MCF 10A (cell line): ENCODE data around the gene ERI2. TPM values are rescaled to one million over a fixed set of nuclear protein-coding genes. Genes with fewer than 3 reads are reported as not detected.

ENCODE experiments used
- Bru-seq: library from RNA; stranded (reverse); fragments of 400-500 nt; gene quantifications from one replicate; lab custom pipeline; 2021; lab: Mats Ljungman, UMichigan
- BruChase-seq, 2 experiments: library from RNA; stranded (reverse); fragments of 400-500 nt; gene quantifications; one replicate each; lab custom pipeline; 2021; lab: Mats Ljungman, UMichigan
- BruUV-seq: library from RNA; stranded (reverse); fragments of 400-500 nt; replicated peaks from 2 replicates; lab custom pipeline; 2021; lab: Mats Ljungman, UMichigan
- CTCF ChIA-PET: fragments of 300-600 bp; sonication (Branson Sonifier 250); formaldehyde crosslinking; extraction: SDS; loops from one replicate; lab custom pipeline; 2021; ENCODE audit warnings: antibody characterized with exemption, inconsistent platforms; lab: Yijun Ruan, JAX
- POLR2A ChIA-PET: fragments of 300-600, 350-650 bp; sonication (Branson Sonifier 250); formaldehyde crosslinking; extraction: SDS; loops from one replicate; lab custom pipeline; 2020; ENCODE audit warnings: antibody characterized with exemption, inconsistent platforms; lab: Yijun Ruan, JAX
- DNase-seq: peaks from one replicate; pipeline ENCODE4 v3.0.0-alpha.2; 2018; ENCODE audit not compliant: unreplicated experiment
- H3K27ac Mint-ChIP-seq: one replicate; pipeline ENCODE4 v1.8.0; 2022; ENCODE audit warnings: mild to moderate bottlenecking, low read depth, mixed read lengths; ENCODE audit not compliant: unreplicated experiment
- H3K27me3 Mint-ChIP-seq: one replicate; pipeline ENCODE4 v1.8.0; 2022; ENCODE audit warnings: mixed read lengths; ENCODE audit not compliant: insufficient read depth, unreplicated experiment
- H3K36me3 Mint-ChIP-seq: one replicate; pipeline ENCODE4 v1.8.0; 2022; ENCODE audit warnings: mild to moderate bottlenecking, moderate library complexity, mixed read lengths; ENCODE audit not compliant: insufficient read depth, unreplicated experiment
- H3K4me1 Mint-ChIP-seq: one replicate; pipeline ENCODE4 v1.8.0; 2022; ENCODE audit warnings: mixed read lengths; ENCODE audit not compliant: insufficient read depth, unreplicated experiment
- H3K4me3 Mint-ChIP-seq: one replicate; pipeline ENCODE4 v1.8.0; 2022; ENCODE audit warnings: mild to moderate bottlenecking, moderate library complexity, mixed read lengths; ENCODE audit not compliant: unreplicated experiment
- H3K9me3 Mint-ChIP-seq: one replicate; pipeline ENCODE4 v1.8.0; 2022; ENCODE audit warnings: mixed read lengths; ENCODE audit not compliant: unreplicated experiment
- intact Hi-C: fragments of 100-400 bp; cut with micrococcal nuclease; formaldehyde crosslinking; loops from 2 replicates; pipeline ENCODE4 v1.14.1; 2022
- long read RNA-seq: library from polyadenylated mRNA; stranded (forward); transcript quantifications from one replicate; pipeline ENCODE4 v2.0.0, GENCODE V29; 2022
- total RNA-seq: library from RNA; stranded (reverse); gene quantifications from 2 replicates; pipeline ENCODE4 v1.2.3, GENCODE V29; 2022
- TF ChIP-seq, protein P1 (sequence below): fragments of 200-600 bp; IDR thresholded peaks from one replicate; pipeline ENCODE4 v1.8.0; 2022; ENCODE audit warnings: antibody characterized with exemption, mild to moderate bottlenecking; ENCODE audit not compliant: unreplicated experiment

Gene ERI2
- total RNA-seq (26.8 and 28.4 TPM in 2 replicates), Bru-seq, nascent RNA (percentile 61 among the genes with signal in this experiment), BruChase-seq, experiment 1, labeled RNA remaining after a 6-hour chase (percentile 74 among the genes with signal in this experiment), BruChase-seq, experiment 2, labeled RNA remaining after a 2-hour chase (percentile 67 among the genes with signal in this experiment)
- long read RNA-seq, transcript ERI2-202 (9 exons, 3,499 nt): major isoform, 7 of 74 reads
- long read RNA-seq, partial matches to known transcripts: 12 of 74 reads
- long read RNA-seq, other reads (novel, unspliced or antisense): 45 of 74 reads

- CTCF ChIA-PET: interaction anchor here (0.6 to 2.9 kb wide), 23 partner anchors 9 to 1235 kb away, joined by 3 to 13 read pairs (median 4); no protein-coding TSS in a partner anchor
- H3K4me1 Mint-ChIP-seq: peaks cover 6% of the 10 kb centered on the region
- H3K36me3 Mint-ChIP-seq: peaks cover 15% of the 10 kb centered on the region
- peak; percentile 95 for DNase-seq
- H3K9me3 Mint-ChIP-seq: no peaks in the 10 kb centered on the region
- H3K27ac Mint-ChIP-seq: peak within 1 kb of the TSS; percentile 93
- intact Hi-C loops: loop anchor here (2.0 to 5.0 kb wide), 3 partner anchors 46 to 351 kb away; partner anchors contain the start of genes DCUN1D3, LDAF1 and LYRM1
- H3K4me3 Mint-ChIP-seq: peak within 1 kb of the TSS; percentile 97
- POLR2A ChIA-PET: interaction anchor here (0.5 to 4.4 kb wide), 27 partner anchors 10 to 1492 kb away, joined by 3 to 33 read pairs (median 4); partner anchors contain the start of genes DCUN1D3, DNAH3, LDAF1 and LYRM1
- BruUV-seq: TSS peak; percentile 83
- no peaks in the 10 kb centered on the region for H3K27me3 Mint-ChIP-seq
- TF ChIP-seq, protein P1, sequence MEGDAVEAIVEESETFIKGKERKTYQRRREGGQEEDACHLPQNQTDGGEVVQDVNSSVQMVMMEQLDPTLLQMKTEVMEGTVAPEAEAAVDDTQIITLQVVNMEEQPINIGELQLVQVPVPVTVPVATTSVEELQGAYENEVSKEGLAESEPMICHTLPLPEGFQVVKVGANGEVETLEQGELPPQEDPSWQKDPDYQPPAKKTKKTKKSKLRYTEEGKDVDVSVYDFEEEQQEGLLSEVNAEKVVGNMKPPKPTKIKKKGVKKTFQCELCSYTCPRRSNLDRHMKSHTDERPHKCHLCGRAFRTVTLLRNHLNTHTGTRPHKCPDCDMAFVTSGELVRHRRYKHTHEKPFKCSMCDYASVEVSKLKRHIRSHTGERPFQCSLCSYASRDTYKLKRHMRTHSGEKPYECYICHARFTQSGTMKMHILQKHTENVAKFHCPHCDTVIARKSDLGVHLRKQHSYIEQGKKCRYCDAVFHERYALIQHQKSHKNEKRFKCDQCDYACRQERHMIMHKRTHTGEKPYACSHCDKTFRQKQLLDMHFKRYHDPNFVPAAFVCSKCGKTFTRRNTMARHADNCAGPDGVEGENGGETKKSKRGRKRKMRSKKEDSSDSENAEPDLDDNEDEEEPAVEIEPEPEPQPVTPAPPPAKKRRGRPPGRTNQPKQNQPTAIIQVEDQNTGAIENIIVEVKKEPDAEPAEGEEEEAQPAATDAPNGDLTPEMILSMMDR: peak; percentile 44
Measured at GRCh38 chr16:20806168-20807050, at the start of gene ERI2, which contains the start of gene REXO5. Gene ERI2, minus strand, starts transcription at chr16:20806472. Its CDS starts 42 bp downstream, at chr16:20806430. Gene REXO5, plus strand, starts transcription at chr16:20806527. Its CDS starts 427 bp downstream, at chr16:20806954.

- intact Hi-C loops: loop anchor here (5.0 kb wide), 1 partner anchor 147 kb away; no protein-coding TSS in a partner anchor
- H3K4me1 Mint-ChIP-seq: peaks cover 18% of the 10 kb centered on the region
- BruUV-seq: no TSS peak
- POLR2A ChIA-PET: interaction anchor here (0.6 to 10.7 kb wide), 7 partner anchors 13 to 1317 kb away, joined by 3 to 260 read pairs (median 6); partner anchors contain the start of genes DCUN1D3, ERI2, LYRM1 and REXO5
- peaks cover 69% of the 10 kb centered on the region for H3K36me3 Mint-ChIP-seq
- no peak for DNase-seq
- no peaks in the 10 kb centered on the region for H3K27me3 Mint-ChIP-seq
- no peaks in the 10 kb centered on the region for H3K9me3 Mint-ChIP-seq
- H3K27ac Mint-ChIP-seq: no peak overlapping the region
- CTCF ChIA-PET: interaction anchor here (0.6 to 2.2 kb wide), 6 partner anchors 11 to 229 kb away, joined by 3 to 8 read pairs (median 4); no protein-coding TSS in a partner anchor
- TF ChIP-seq, protein P1: no peak
- no peak overlapping the region for H3K4me3 Mint-ChIP-seq
Measured at GRCh38 chr16:20854963-20855362, 48.7 kb upstream of the ERI2 start.

GRCh38 chr16:20853981-20854620, 47.8 kb upstream of the ERI2 start:
- peaks cover 67% of the 10 kb centered on the region for H3K36me3 Mint-ChIP-seq
- ChIA-PET CTCF (interaction anchor here (0.6 to 2.2 kb wide), 8 partner anchors 10 to 315 kb away, joined by 3 to 8 read pairs (median 4); no protein-coding TSS in a partner anchor), POLR2A (interaction anchor here (0.7 to 10.7 kb wide), 6 partner anchors 13 to 1316 kb away, joined by 6 to 260 read pairs (median 27); partner anchors contain the start of genes DCUN1D3, ERI2, LYRM1 and REXO5)
- H3K27me3 Mint-ChIP-seq: no peaks in the 10 kb centered on the region
- TF ChIP-seq, protein P1: no peak
- no peaks in the 10 kb centered on the region for H3K9me3 Mint-ChIP-seq
- peak overlapping the region; percentile 39 for H3K27ac Mint-ChIP-seq
- BruUV-seq: no TSS peak
- intact Hi-C loops: loop anchor here (2.0 to 5.0 kb wide), 2 partner anchors 47 to 148 kb away; partner anchors contain the start of genes ERI2 and REXO5
- no peak for DNase-seq
- H3K4me3 Mint-ChIP-seq: no peak overlapping the region
- H3K4me1 Mint-ChIP-seq: peaks cover 26% of the 10 kb centered on the region
